AG09309 (cell line): ENCODE results near the gene AOPEP.

Experiments used
- DNase-seq: peaks from one replicate; pipeline ENCODE4 v3.0.0-alpha.2; 2010; ENCODE audit warnings: low read depth
- H3K4me3 ChIP-seq: 2 replicates; pipeline ENCODE4 v1.5.1; 2011; ENCODE audit warnings: mild to moderate bottlenecking, low read depth, low read length, moderate library complexity; ENCODE audit not compliant: control insufficient read depth
- CTCF ChIP-seq: IDR thresholded peaks from 2 replicates; pipeline ENCODE4 v1.5.1; 2011; ENCODE audit warnings: mild to moderate bottlenecking, low read depth, low read length, inconsistent platforms; ENCODE audit not compliant: insufficient read depth, control insufficient read depth; ENCODE audit errors: missing control alignments

Gene AOPEP

GRCh38 chr9:95009459-95009858, 283.0 kb downstream of the AOPEP start:
- no peak overlapping the region for H3K4me3 ChIP-seq
- TF ChIP-seq CTCF, result no peak
- no peak for DNase-seq

GRCh38 chr9:95010431-95010838, 283.9 kb downstream of the AOPEP start:
- no peak overlapping the region for H3K4me3 ChIP-seq
- DNase-seq, result no peak

DNA sequence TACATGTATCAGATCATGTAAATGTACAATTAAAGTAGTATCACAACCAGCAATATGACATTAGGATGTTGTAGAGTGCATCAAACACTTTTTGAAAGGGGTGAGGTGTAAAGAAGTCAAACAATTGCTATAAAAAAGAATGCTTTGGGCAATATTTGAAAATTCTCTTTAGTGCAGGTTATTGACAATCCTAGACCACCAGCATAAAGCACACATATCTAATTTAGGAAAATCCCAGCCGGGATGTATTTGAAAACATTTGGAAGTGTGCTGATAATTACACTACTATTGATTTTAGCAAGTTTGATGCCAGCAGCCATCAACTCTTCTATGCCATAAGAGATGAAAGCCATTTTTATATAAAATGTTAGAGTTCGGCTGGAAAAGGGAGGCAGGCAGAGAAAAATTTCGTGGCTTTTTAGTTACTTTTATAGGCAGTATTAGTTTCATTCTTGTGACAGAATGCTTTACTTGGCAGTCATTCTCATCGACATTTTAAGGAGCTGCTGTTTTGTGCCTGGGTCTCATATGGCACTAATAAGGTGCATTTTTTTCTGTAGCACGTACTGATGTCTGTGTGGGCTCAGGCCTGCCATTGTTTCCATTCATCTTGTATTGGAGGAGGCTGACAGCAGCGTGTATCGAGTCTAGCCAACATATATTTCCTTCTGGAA, 285.7 kb downstream of the AOPEP start:
- no peak for TF ChIP-seq CTCF
- H3K4me3 ChIP-seq, result no peak overlapping the region
- no peak for DNase-seq

More at GRCh38 chr9:95010431-95010838, 283.9 kb downstream of the AOPEP start:
- TF ChIP-seq CTCF, result no peak

DNA sequence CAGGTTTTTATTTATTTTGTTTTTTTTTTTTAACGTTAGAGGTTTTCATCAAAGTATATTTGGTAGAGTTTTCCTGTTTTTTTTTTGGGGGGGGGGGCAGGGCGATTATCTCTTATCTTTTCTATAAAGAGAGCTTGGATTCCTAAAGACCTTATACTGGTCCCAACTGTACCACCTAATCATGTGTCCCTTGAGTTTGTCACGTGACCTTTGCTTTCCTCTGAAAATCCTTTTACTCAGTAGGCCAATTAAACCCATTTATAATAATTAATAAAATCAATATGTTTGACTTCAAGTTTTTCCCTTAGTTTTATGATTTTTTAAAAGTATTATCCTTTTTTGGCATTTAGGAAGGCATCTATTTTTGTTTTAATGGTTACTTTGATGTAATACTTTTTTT, 286.4 kb downstream of the AOPEP start:
- TF ChIP-seq CTCF, result no peak
- H3K4me3 ChIP-seq, result no peak overlapping the region
- no peak for DNase-seq

GRCh38 chr9:95014917-95015316, 288.4 kb downstream of the AOPEP start:
- no peak for DNase-seq
- H3K4me3 ChIP-seq, result no peak overlapping the region
- no peak for TF ChIP-seq CTCF

DNA sequence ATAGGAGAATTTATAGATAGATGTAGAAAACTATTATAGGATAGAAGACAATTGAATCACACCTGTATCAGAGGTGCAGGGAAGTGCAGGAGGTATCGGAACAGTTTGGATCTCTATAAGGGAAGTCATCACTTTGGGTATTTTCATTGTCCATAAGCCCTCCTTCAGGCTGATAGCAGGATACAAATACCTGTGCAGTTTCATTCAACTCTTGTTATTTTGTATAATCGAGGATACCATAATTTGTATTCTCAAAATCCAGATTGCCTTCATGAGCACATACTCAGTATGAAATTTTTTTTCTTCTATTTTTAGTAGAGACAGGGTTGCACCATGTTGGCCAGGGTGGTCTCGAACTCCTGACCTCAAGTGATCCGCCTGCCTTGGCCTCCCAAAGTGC, 289.1 kb downstream of the AOPEP start:
- TF ChIP-seq CTCF, result no peak
- DNase-seq, result no peak
- H3K4me3 ChIP-seq, result no peak overlapping the region
